ENCODE measurements around the gene TMC1.

DNA sequence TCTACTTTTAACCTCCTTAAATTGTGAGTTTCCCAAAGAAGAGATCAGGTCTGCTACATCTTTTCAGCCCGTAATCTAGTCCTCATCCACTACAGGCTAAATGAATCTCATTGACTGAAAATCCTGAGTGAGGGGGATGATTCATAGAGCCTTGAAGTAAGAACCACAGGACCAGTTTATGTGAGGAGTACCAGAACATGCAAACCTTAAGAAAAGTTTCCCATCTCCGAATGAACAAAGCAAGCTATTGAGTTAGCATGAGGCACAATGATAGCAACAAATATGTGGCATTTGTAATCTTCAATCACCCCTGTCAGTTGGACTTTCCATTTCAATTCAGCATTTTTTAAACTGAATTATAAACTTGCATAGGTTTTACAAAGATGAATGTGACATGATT lies 234.4 kb downstream of the TMC1 start:
- TF ChIP-seq, protein P1, sequence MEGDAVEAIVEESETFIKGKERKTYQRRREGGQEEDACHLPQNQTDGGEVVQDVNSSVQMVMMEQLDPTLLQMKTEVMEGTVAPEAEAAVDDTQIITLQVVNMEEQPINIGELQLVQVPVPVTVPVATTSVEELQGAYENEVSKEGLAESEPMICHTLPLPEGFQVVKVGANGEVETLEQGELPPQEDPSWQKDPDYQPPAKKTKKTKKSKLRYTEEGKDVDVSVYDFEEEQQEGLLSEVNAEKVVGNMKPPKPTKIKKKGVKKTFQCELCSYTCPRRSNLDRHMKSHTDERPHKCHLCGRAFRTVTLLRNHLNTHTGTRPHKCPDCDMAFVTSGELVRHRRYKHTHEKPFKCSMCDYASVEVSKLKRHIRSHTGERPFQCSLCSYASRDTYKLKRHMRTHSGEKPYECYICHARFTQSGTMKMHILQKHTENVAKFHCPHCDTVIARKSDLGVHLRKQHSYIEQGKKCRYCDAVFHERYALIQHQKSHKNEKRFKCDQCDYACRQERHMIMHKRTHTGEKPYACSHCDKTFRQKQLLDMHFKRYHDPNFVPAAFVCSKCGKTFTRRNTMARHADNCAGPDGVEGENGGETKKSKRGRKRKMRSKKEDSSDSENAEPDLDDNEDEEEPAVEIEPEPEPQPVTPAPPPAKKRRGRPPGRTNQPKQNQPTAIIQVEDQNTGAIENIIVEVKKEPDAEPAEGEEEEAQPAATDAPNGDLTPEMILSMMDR (IDR thresholded peaks at IDR 0.05; ENCODE audit: low read length), result no peak
- no peak for TF ChIP-seq EZH2 (IDR thresholded peaks at IDR 0.05; ENCODE audit: borderline replicate concordance, low read length)

All from OCI-LY1 (cell line).